ENCODE results near the gene UBE2J1.

UBE2J1 gene

DNA sequence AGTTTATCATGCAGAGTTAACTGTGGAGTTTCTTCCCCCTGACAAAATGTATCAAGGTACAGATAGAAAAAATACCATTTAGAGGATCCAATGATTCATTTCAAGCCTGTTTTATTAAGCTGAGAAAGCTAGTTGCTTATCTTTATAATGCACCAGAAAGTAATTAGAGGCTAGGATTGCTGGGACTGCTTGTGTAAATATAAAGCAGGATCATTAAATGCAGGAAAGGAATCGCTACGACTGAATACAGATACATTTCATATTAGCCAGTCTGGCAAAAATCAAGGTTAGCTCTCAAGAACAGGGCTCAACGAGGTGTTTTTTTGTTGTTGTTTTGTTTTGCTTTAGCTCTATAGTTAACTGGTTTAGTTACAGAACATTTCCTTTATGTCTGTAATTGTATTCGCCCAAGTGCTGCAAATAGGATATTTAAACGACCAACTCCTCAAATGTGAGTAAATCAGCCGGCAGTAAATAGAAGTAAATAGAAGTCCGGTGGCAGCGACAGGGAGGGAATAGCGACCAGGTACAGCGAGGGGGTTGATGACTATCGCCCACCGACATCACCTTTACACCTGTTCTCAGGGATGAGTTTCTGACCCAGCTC, 748 bp downstream of the UBE2J1 start:
- Histone ChIP-seq H3K36me3 (no peaks in the 10 kb centered on the region), H3K4me3 (ENCODE audit: low read depth, low read length) (peak overlapping the region; percentile 93), H3K27me3 (no peaks in the 10 kb centered on the region), H3K4me1 (peaks cover 6% of the 10 kb centered on the region), H3K9me3 (no peaks in the 10 kb centered on the region)
- DNase-seq = no peak
- TF ChIP-seq, protein P1, sequence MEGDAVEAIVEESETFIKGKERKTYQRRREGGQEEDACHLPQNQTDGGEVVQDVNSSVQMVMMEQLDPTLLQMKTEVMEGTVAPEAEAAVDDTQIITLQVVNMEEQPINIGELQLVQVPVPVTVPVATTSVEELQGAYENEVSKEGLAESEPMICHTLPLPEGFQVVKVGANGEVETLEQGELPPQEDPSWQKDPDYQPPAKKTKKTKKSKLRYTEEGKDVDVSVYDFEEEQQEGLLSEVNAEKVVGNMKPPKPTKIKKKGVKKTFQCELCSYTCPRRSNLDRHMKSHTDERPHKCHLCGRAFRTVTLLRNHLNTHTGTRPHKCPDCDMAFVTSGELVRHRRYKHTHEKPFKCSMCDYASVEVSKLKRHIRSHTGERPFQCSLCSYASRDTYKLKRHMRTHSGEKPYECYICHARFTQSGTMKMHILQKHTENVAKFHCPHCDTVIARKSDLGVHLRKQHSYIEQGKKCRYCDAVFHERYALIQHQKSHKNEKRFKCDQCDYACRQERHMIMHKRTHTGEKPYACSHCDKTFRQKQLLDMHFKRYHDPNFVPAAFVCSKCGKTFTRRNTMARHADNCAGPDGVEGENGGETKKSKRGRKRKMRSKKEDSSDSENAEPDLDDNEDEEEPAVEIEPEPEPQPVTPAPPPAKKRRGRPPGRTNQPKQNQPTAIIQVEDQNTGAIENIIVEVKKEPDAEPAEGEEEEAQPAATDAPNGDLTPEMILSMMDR (IDR thresholded peaks at IDR 0.05; ENCODE audit: low read depth, low read length) = no peak

DNA sequence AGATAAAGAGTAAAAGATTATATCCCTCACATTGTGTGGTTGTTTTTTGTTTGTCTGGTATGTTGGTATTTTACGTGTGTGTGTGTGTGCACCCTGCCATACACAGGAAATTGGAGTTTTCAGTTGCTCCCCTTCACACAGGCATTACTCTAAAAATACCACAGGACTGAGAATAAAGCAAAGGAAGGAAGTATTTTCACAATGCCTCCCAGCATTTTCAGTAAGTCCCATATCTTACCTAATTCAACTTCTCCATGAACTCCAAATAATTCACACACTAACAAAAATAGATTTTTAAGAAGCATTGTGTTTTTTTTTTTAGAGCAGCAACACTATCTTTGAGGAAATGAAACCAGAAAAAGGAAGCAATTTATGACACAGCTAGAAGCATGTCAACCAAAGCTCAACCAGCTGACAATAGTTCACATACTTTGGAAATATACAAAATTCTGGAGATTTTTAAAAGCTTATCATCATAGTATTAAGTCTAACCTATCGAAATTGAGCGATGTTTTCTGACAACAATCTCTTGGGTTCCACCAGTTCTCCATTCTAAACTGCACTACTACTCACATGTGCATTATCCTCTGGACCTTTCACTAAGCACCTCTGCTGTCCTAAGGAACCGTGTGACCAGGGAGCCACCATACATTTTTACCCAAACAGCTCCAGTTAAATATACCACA, 2.1 kb downstream of the UBE2J1 start:
- peaks cover 6% of the 10 kb centered on the region for H3K4me1 ChIP-seq
- H3K36me3 ChIP-seq = no peaks in the 10 kb centered on the region
- no peaks in the 10 kb centered on the region for H3K27me3 ChIP-seq
- TF ChIP-seq, protein P1 (IDR thresholded peaks at IDR 0.05; ENCODE audit: low read depth, low read length) = no peak
- no peak for DNase-seq
- H3K9me3 ChIP-seq = no peaks in the 10 kb centered on the region
- peak overlapping the region; percentile 16; the same call in 1 of the 2 replicates for H3K4me3 ChIP-seq (ENCODE audit: low read depth, low read length)

DNA sequence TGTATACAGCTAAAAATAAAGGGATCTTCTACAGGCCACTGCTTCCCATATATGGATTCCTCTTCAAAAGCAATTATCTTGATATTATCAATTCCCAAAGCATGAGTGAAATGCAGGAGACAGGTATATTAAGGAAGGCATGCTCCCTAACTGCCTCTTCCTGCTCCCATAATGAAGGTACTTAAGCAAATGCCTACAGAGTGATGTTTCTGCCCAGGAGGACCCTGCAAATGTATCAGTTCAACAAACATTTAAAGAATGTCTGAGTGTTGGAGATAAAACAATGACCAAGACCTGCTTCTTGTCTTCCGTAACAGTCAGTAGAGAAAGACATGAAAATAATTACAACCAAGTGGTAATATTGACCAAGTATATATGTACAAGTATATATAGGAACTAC, 4.2 kb downstream of the UBE2J1 start:
- H3K27me3 ChIP-seq = no peaks in the 10 kb centered on the region
- no peaks in the 10 kb centered on the region for H3K9me3 ChIP-seq
- H3K4me1 ChIP-seq = peaks cover 8% of the 10 kb centered on the region
- no peaks in the 10 kb centered on the region for H3K36me3 ChIP-seq
- TF ChIP-seq, protein P1 (IDR thresholded peaks at IDR 0.05; ENCODE audit: low read depth, low read length) = no peak
- no peak overlapping the region for H3K4me3 ChIP-seq (ENCODE audit: low read depth, low read length)
- DNase-seq = no peak

DNA sequence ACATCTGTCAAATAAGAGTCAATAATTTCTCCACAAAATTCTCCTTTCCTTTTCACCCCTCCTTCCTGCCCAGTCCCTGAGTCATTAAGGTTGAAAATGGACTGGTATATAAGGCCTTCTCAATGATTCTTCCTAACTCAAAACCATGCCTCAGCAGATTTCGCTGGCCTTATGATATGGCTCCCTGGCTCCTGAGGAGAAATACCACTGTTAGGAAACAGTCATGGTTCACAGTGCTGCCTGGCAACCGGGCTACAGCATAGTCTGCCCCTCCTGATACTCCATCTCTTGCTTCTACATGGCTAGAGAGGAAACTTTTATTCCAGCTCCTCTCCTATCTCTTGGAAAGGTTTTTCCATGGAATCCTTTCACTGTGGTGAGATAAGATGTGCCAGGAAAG, 4.7 kb downstream of the UBE2J1 start:
- H3K4me1 ChIP-seq = peaks cover 8% of the 10 kb centered on the region
- H3K36me3 ChIP-seq = no peaks in the 10 kb centered on the region
- no peak overlapping the region for H3K4me3 ChIP-seq (ENCODE audit: low read depth, low read length)
- TF ChIP-seq, protein P1 (IDR thresholded peaks at IDR 0.05; ENCODE audit: low read depth, low read length) = no peak
- H3K27me3 ChIP-seq = no peaks in the 10 kb centered on the region
- H3K9me3 ChIP-seq = no peaks in the 10 kb centered on the region
- DNase-seq = no peak

DNA sequence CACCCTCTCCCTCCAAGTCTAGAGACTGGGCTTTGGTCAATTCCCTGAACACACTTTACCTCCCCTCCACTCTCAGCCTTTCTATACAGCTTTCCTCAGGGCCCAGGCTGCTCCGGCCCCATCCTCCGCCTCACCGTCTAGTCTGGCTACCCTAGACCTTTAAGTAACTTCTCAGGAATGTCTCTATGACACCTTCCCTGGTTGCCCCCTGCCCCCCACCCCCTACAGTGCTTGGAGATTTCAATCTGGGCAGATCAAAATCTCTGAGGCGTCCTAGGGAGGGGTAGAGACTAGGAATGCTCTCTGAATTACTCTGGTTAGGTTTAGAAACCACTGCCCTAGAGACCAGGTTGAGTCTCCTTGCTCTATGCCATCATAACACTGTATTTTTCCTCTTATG, 6.1 kb downstream of the UBE2J1 start:
- peaks cover 8% of the 10 kb centered on the region for H3K4me1 ChIP-seq

More for the DNA sequence above, 6.1 kb downstream of the UBE2J1 start:
- no peaks in the 10 kb centered on the region for H3K9me3 ChIP-seq
- no peak for DNase-seq
- H3K36me3 ChIP-seq = peaks cover 6% of the 10 kb centered on the region; the same call in 1 of the 2 replicates
- no peak overlapping the region for H3K4me3 ChIP-seq (ENCODE audit: low read depth, low read length)
- H3K27me3 ChIP-seq = no peaks in the 10 kb centered on the region
- TF ChIP-seq, protein P1 (IDR thresholded peaks at IDR 0.05; ENCODE audit: low read depth, low read length) = no peak
